HPDE6-E6E7 (cell line): ENCODE measurements around the gene RPL31.

Experiments
- DNase-seq: peaks from one replicate; pipeline ENCODE4 v3.0.0; 2011; ENCODE audit warnings: missing footprints; ENCODE audit errors: extremely low spot score

RPL31 gene

DNA sequence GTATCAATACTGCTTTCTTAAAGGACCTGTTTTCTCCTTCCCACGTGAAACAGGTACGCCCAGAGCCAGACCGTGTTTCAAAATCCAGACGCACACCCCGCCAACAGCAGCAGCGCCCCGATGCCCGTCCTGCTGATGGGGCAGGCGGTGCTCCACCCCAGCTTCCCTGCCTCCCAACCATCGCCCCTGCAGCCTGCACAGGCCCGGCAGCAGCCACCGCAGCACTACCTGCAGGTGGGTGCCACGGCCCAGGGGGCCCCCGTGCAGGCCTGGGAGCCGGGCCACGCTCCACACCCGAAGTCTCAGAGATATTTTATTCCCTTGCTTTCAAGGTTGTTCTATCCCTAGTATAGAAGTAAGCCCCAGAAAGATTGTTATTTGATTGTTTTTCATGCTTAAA lies 8.8 kb upstream of the RPL31 start:
- no peak for DNase-seq

DNA sequence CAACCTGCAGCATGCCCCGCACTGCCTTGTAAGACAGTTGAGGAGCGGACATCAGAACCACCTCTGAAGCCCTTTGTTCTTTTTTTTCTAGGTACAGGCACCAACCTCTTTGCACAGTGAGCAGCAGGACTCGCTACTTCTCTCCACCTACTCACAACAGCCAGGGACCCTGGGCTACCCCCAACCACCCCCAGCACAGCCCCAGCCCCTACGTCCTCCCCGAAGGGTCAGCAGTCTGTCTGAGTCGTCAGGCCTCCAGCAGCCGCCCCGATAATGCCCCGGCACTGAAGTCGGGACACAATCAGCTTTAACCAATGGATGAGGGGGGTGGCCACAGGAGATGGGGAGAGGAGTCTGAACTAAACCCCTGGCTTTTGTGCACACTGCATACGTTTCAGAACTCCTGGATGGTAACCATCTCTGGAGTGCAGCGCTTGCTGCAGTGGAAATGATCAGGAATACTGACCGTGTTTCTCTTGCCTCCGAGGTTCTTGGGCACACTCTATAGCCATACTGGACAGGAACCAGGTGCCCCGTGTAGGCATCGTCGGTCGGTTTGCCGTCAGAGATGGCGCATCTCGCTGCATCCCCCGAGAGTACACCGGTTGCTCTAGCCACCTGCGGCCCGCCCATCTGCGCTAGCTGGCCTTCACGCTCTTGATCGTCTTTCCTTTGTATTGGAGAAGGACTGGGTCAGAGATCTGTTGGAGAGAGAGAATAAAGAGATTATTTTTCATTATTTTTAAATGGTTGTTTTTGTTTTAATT lies 6.6 kb upstream of the RPL31 start:
- no peak for DNase-seq

DNA sequence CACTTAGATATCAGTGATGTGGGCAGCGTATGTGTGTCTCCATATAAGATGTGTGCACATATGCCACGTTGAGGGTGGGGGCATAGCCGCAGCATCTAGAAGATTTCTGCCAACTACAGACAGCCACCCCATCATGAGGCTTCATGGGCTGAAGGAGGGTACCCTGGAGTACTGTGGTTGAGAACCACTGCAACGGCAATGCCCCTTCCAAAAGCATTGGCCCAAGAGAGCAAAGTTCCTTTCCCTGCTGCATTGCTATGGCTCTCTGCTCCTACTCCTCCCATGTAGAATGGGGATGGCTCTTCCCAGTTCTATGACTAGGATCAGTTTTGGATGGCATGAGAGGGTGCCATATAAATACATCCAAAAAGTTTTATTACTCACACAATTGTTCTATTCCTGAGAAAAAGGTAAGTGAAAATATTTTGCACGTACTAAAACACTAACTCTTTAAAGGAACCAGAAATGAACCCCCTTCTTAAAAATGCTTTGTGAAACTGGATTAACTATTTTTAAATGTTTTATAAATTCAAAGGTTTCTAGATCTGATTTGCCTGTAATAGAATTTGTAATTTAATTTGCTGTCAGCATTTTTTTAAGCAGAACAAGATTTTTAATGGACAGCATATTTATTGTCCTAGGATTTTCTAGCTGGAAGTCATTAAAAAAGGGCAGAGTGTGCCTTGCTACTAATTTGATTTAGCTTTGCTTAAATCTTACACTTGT lies 4.4 kb upstream of the RPL31 start:
- DNase-seq: no peak

DNA sequence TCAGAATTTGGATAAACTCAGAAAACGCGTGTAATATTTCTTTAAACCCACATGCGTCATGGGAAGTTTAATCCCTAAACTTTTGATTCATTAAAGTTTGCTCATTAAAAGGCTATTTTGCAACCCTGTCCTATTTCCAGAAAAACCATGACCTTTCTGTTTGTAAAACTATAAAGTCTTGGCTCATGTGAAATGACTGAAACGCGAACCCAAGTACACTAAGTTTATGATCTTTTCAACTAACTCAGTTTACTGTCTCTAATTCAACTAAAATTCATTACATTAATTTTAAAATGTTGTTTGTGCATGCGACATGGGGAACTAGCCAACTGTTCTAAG lies 3.9 kb upstream of the RPL31 start:
- DNase-seq: no peak

DNA sequence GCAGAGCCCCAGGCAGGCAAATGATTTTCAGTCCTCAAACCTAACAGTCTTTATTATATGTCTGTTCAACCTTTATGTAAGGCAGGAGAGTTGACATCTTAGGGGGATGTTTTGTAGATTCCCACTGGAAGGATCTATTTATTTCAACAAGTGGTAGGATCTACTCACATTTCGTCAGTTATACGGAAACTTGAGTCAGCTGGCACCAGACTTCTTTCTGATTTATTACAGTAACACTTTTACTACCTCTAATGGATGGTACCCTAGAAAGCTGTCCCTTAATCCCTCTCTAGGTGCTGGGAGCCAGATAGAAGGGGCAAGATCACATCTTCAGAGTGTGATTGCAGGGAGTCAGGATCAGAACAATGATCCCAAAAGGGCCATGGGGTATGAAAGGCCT lies 2.1 kb upstream of the RPL31 start:
- no peak for DNase-seq

DNA sequence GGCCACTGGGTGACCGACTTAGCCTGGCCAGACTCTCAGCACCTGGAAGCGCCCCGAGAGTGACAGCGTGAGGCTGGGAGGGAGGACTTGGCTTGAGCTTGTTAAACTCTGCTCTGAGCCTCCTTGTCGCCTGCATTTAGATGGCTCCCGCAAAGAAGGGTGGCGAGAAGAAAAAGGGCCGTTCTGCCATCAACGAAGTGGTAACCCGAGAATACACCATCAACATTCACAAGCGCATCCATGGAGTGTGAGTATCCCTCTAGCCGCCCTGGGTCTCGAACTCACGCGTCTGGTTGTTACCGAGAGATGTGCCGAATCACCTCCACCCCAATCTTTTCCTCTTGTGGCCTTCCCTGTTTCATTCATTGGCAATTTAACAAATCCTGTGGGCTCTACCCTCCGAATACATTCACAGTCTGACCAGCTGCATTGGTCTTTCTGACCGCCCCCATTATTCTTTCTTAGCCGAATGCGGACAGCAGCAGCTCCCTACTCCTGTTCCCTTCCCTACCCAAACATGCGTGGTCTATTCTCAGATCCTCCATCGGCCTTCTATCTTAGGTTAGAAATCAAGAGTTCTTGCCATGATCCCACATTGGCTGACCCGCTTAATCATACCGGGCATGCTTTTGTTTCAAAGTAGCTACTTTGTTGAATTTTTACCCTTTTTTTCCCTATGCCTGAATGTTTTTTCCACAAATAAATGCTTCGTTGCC lies 631 bp downstream of the RPL31 start:
- DNase-seq: no peak

DNA sequence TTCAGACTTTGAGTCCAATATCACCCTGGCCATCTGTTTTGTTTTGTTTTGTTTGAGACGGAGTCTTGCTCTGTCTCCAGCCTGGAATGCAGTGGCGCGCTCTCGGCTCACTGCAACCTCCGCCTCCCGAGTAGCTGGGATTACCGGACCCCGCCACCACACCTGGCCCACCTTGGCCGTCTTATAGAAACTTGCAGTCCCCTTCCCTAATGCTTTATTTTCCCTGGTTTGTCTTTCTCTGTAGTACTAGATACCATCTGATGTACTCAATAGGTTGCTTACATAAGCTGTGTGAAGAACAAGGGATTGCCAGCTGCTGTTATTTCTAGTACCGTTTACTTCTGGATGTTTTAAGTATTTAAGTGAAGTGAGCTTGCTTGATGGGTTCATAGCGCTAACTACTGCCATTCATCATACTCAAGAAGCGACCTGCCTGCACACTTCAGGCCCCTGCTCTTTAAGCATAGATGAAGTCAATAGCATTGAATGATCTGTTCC lies 1.2 kb downstream of the RPL31 start:
- DNase-seq: no peak

DNA sequence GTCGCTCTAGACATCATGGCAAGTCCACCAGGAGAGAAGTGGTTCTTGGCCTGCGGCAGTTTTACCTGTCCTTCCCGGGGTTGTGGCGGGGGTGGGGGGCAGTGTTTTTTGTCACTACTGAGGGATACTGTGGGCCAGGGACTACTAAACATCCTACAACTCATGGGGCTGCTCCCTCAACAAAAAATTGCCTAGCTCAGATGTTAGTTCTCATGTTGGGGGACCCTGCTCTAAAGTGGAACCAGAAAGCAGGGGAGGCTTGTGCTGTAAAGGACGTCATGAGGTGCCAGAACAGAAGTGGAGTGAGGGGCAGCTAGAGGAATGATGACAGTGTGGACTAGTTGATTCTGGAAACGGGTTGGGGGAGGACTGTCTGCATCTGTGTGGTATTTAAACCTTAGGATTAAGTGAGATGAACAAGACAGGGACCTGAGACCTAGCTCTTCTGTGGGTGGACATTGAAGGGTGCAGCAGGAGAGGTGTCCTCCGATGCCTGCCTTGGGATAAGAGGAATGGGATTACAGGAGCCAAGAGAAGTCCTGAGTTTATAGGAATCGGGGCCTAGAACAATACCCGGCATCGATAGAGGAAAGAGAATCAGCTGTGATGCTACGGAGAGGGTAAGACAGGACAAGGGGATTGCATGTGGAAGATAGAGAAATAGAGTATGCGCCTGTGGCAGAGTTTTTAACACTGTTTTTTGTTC lies 2.7 kb downstream of the RPL31 start:
- no peak for DNase-seq

DNA sequence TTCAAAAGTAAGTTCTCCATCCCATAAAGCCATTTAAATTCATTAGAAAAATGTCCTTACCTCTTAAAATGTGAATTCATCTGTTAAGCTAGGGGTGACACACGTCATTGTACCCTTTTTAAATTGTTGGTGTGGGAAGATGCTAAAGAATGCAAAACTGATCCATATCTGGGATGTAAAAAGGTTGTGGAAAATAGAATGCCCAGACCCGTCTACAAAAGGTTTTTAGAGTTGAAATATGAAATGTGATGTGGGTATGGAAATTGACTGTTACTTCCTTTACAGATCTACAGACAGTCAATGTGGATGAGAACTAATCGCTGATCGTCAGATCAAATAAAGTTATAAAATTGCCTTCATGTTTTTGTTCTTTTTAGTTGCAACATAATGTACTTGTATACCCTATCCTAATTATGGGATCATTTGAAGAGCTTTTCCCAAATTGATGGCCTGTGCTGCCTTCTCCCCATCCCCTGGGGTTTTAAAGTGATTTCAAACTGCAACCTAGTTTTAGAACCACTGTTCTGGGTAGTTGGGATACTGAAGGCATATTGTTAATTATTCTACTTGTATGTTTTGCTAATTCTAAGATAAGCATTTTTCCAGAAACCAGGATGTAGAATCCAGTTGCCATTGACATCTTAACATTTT lies 4.1 kb downstream of the RPL31 start:
- no peak for DNase-seq

DNA sequence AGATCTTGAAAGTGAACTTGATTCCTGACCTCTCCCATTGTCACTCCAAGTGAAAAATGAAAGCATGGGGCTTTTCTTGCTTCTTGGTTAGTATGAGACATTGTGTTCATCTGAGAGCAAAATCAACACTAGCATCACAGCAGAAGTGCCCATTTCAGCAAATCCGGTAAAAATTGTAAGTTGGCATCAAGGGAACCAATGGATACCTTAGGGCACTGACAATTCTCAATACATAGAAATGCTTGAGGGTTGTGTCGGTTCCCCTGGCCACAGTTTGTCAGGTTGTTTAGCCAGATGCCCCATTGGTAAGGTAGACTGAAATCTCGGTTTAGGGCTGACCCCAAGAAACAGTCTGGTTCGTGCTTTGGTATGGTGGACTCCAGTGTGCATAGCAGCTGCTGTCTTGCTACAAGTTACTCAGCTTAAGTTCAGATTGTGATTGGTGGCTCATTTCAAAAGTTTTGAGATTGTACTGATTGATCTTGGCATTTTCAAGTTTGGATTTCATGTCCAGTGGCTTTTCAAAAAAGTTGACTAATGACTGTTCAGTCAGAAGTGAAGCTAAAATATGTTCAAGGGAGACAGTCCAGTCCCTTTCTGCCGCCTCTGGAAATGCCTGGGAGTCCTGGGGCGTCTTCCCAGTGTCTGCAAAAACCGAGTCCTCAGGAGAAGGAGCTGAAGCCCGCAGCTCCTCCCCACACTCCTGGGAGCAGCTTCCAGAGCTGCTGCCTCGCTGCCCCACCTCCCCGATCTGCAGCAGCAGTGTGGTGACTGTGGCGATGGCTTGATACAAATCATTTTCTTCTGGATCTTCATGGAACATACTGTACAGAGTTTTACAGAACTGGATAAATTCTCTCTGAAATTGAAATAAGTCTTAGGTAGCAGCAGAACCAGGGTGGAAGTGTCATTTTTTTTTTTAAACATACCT lies 5.6 kb downstream of the RPL31 start:
- DNase-seq: no peak

DNA sequence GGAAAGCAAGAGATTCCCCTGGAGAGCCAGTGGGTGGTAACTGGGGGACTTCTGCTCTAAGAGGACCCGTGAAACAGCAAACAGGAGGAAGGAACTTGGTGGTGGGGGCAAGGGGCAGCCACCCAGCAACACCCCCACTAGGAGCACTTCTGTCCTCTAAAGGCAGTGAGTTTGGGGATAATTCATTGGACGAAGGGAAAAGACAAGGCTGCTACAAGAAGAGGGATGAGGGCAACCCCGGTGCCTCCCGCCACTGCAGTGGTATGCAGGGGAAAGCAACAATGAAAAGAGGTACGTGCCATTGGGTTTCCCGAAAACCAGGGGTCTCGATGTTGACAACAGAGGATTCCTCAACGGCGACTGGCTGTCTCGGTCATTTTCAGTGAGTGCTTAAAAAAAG lies 9.1 kb downstream of the RPL31 start:
- DNase-seq: no peak

DNA sequence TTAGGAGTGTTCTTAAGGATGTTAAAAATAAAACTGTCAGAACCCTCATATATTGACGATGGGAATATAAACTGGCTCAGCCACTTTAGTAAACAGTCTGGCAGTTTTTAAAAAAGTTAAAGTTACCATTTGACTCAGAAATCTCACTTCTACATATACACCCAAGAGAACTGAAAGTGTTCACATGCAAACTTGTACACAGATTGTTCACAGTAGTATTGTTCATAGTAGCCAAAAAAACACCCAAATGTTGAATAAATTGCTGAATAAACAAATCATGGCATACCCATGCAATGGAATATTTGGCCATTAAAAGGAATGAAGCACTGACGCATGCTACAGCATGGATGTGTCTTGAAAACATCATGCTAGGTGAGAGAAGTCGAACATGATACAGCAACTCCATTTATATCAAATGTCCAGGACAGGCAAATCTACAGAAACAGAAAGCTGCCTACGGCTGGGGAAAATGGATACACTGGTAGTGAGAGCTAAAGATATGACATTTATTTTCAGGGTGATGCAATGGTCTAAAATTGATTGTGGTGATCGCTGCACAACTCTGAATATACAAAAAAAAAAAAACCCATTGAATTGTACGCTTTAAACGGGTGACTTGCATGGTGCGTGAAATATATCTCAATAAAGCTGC lies 10.1 kb downstream of the RPL31 start:
- no peak for DNase-seq

DNA sequence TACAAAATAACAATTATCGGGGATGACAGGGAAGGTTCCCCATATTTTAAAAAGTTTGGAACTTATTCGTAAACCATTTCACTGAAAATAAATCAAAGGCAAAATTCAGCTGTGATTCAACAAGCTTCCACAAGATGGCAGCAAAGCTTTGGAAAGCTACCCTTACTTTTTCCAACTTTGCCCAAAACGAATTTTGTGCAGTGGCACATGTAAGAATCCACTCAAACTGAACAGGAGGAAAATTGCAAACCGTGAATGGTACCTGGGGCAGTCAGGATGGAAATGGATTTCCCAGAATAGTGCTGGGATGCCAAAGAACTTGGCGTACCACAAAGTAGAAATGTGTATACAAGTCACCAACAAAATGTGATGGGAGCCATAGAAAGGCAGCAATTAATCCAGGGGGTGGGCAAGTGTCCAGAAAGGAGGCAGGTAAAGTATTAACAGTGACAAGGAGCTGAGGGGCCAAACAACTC lies 10.7 kb downstream of the RPL31 start:
- DNase-seq: no peak

DNA sequence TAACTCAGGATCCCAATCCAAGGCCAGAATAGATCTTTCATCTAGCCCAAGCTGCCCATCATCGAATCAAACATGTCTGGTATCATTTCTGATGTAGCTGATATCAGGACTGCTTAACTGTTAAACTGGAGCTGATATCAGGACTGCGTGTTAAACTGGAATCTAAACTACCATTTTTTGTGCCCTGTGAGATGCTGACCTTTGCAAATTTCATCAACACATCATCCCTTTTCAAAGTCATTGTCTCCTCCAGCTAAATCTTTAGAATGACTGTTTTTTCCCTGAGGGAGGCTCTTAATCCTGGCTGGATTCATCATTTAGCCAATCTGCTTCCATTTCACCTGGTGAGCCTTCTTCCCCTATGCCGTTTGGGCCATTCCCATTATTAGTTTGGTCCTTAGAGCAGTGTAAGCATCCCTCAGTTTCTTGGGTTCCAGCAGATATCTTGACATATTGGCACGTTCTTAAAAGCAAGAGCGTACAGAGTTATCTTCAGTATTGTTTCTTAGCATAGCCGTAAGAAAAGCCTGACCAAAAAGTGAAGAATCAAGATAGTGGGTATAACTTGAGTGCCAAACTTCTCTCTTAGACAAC lies 12.3 kb downstream of the RPL31 start:
- DNase-seq: no peak

DNA sequence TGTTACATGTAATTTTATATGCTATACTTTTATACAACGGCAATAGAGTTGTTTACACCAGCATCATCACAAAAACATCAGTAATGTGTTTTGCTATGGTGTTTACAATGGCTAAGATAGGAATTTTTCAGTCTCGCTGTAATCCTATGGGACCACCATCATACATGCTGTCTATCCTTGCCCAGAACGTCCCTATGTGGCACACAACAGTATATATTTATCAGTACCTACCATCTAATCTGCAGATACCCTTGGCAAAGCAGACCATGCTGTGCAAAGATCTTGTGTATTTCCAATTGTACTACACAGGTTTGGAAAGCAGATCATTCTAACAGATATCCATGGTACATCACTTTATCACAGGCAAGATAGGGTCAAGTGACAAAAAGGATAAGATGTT lies 15.3 kb downstream of the RPL31 start:
- DNase-seq: no peak

DNA sequence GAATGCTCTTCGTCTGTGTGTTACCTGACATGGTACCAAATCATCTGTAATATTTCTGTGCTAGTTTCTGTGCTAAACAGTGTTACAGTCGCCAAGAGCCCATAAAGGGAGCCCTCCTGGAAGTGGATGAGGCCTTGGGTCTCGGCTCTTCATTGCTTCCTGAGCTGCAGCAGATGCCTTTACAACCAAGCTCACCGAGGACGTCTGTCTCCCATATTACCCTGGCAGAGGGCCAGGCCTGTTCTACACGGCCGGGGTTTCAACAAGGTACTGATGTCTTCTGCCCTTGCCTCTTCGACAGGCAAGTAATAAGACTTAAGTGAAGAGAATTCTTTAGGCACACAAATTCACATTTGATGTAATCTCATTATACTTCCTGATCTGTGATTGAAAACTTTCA lies 16.8 kb downstream of the RPL31 start:
- DNase-seq: no peak

DNA sequence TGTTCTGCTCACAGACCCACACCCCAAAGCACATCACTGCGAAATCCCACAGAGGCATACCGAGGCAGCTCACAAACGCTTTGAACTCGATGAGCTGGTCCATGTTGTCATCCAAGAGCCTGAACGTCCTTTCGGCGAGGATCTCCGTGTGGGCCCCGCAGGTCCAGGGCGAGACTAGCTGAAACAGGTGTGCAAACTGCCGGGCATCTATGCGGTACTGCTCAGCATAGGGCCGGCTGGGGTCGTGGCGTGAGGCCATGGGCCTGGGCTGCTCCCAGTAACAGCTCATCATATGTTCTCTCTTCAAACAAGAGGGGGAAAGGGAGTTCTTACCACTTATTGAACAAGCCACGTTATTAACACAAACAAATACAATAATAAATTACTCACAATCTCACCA lies 20.1 kb downstream of the RPL31 start:
- DNase-seq: no peak

DNA sequence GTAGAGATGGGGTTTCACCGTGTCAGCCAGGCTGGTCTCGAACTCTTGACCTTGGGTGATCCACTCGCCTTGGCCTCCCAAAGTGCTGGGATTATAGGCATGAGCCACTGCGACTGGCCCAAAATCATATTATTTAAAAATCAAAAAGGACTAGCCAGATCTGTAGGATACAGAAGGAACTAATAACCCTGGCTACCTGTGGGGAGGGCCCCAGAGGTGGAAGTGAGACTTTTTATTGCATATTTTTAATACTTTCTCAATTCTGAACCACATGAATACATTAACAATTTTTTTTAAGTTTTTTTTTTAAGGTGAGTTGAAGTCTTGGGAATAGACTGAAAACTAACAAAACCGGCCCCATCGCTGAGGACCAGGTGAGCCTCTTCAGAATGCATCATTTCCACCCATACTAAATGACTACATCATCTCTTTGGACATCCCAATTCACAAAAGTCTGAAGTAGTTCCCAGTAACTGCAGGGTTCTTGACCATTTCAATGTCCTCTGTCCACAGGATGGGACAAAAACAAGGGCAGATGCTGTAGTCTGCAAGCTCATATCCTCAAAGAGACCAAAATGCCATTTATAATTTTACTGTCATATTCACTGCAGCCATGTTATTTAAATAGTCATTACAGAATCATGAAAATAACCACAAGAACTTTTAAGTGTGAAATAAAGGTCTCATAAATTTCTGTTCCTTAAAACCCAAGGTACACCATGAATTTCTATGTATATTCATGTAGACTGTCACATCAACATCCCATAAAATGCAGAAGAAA lies 21.4 kb downstream of the RPL31 start:
- no peak for DNase-seq

DNA sequence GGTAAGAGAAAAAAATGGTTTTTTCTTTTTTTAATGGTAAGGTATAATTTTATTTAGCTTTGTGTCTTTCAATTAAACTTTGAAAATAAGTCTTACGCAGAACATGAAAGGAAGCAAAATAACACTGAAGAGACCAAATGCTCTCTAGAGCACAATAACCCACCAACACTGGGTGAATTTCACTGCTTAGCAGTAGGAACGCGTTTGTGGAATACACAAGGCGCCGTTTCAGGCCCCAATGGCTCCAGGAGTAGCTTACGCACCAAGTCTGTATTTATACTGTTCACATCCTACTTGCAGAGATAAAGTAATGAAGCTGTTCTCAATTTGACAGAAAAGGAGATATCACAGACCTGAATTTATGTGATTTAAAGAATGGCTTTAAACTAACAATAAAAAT lies 23.5 kb downstream of the RPL31 start:
- DNase-seq: no peak
